T-cell (primary cell): Measurements from ENCODE around the gene SMPD3. TPM values are rescaled to one million over a fixed set of nuclear protein-coding genes. Genes with fewer than 3 reads are reported as not detected.

ENCODE experiments used
- ATAC-seq, 4 experiments: fragments of 200-7000 bp in 3 of 4; fragments of 150-1000 bp in 1 of 4; cut with Tn5 transposase; replicated peaks in 1 of 4; 1 replicate in 3 of 4; 2 replicates in 1 of 4; pipeline ENCODE4 v1.10.0; 2021; ENCODE audit warnings: moderate library complexity in 3 of 4, mild to moderate bottlenecking in 2 of 4, moderate number of reproducible peaks in 1 of 4
- CTCF ChIA-PET, 2 donors: fragments of 300-600 bp; sonication (Branson Sonifier 250); formaldehyde crosslinking; loops; one replicate each; lab custom pipeline; 2022; ENCODE audit warnings: antibody characterized with exemption in 2 of 2; lab: Charles Lee
- POLR2A ChIA-PET, 2 donors: fragments of 300-600 bp; sonication (Branson Sonifier 250); formaldehyde crosslinking; loops; one replicate each; lab custom pipeline; 2022; ENCODE audit warnings: antibody characterized with exemption in 2 of 2; lab: Charles Lee
- DNase-seq, 35 experiments: peaks; one replicate each; pipeline versions ENCODE4 v3.0.0 to v3.0.0-alpha.2; 2013 to 2023
- H3K27ac ChIP-seq: one replicate; pipeline ENCODE4 v1.5.1; 2013; ENCODE audit warnings: low read length
- H3K27me3 ChIP-seq, 2 experiments: replicated peaks in 1 of 2; 1 replicate in 1 of 2; 2 replicates in 1 of 2; pipeline versions ENCODE4 v1.6.1 to v1.7.0; 2013; ENCODE audit warnings: low read length in 1 of 2, mixed read lengths in 1 of 2; ENCODE audit not compliant: control insufficient read depth in 2 of 2, insufficient read depth in 2 of 2; ENCODE audit errors: extremely low read depth in 1 of 2
- H3K36me3 ChIP-seq, 2 donors: 1 replicate in 1 of 2; 2 replicates in 1 of 2; pipeline versions ENCODE4 v1.6.1 to v1.7.0; 2013; ENCODE audit warnings: low read length in 1 of 2; ENCODE audit not compliant: control insufficient read depth in 2 of 2, insufficient read depth in 1 of 2; ENCODE audit errors: extremely low read depth in 1 of 2
- H3K4me1 ChIP-seq, 2 experiments: 1 replicate in 1 of 2; 2 replicates in 1 of 2; pipeline versions ENCODE4 v1.6.1 to v1.7.0; 2013; ENCODE audit warnings: low read length in 2 of 2, mixed read lengths in 1 of 2; ENCODE audit not compliant: insufficient read depth in 2 of 2, control insufficient read depth in 1 of 2; ENCODE audit errors: extremely low read depth in 1 of 2
- H3K4me3 ChIP-seq, 2 donors: 1 replicate in 1 of 2; 2 replicates in 1 of 2; pipeline versions ENCODE4 v1.5.1 to v1.7.0; 2013; ENCODE audit warnings: mild to moderate bottlenecking in 2 of 2, low read length in 1 of 2, moderate library complexity in 1 of 2; ENCODE audit not compliant: control insufficient read depth in 1 of 2; ENCODE audit errors: extremely low read depth in 1 of 2
- H3K9me3 ChIP-seq: 2 replicates; pipeline ENCODE4 v1.7.0; 2013
- H3K27ac Mint-ChIP-seq, 2 donors: one replicate each; pipeline ENCODE4 v1.8.0; 2020 to 2021; ENCODE audit warnings: mild to moderate bottlenecking in 2 of 2, mixed read lengths in 2 of 2
- H3K27me3 Mint-ChIP-seq, 2 donors: one replicate each; pipeline ENCODE4 v1.8.0; 2021 to 2022; ENCODE audit warnings: mixed read lengths in 2 of 2
- H3K36me3 Mint-ChIP-seq: one replicate; pipeline ENCODE4 v1.8.0; 2021; ENCODE audit warnings: mixed read lengths
- H3K4me1 Mint-ChIP-seq, 3 donors: one replicate each; pipeline ENCODE4 v1.8.0; 2020 to 2022; ENCODE audit warnings: mixed read lengths in 3 of 3, mild to moderate bottlenecking in 1 of 3
- H3K4me3 Mint-ChIP-seq, 3 donors: one replicate each; pipeline ENCODE4 v1.8.0; 2020 to 2022; ENCODE audit warnings: mild to moderate bottlenecking in 3 of 3, mixed read lengths in 3 of 3, moderate library complexity in 3 of 3
- H3K9me3 Mint-ChIP-seq, 3 donors: one replicate each; pipeline ENCODE4 v1.8.0; 2020 to 2022; ENCODE audit warnings: mixed read lengths in 3 of 3
- WGBS: methylation state at CpG from one replicate; pipeline ENCODE4 v1.1.5; 2013; ENCODE audit warnings: missing lambda C conversion rate; ENCODE audit not compliant: insufficient coverage; 5-methylcytosine and 5-hydroxymethylcytosine counted together
- total RNA-seq, 35 experiments: library from RNA in 6 of 35; stranded (reverse) in 6 of 35; fragments of 120-200 nt in 1 of 35; gene quantifications; one replicate each; pipeline versions ENCODE4 v1.2.1 to v1.2.4 and lab custom pipeline; 2013 to 2026

SMPD3 gene
- total RNA-seq, 5 donors from 2014 or later (not counting 1 experiment from before 2014, with no cell fraction given) = 0.93 to 2.3 (median 1.7) TPM

DNA sequence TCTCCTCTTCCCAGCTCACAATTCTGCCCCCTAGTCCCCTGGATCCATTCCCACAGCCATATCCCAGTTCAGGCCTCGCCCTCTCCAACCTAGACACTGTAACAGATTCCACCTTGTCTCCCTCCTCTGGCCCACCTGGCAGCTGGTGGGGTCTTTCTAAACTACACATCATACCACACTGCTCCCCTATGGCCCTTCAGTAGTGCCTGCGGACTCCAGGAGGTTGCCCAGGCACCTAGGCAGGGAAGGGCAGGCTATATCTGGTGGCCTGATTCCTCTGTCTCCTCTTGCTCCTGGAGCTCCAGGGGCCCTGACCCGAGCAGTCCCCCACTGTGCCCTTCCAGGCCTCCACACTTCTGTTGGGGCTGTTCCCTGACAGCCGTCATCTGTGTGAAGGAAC is 64.5 kb downstream of the SMPD3 start:
- no peak overlapping the region for H3K27ac ChIP-seq
- ChIA-PET CTCF (no interaction called here), POLR2A (no interaction called here)
- H3K4me3 ChIP-seq = no peak overlapping the region
- H3K4me3 Mint-ChIP-seq = no peak overlapping the region
- H3K27ac Mint-ChIP-seq = peak overlapping the region in 1 of 2 donors; percentile 25
- H3K36me3 ChIP-seq = no peaks in the 10 kb centered on the region
- no peaks in the 10 kb centered on the region for H3K9me3 ChIP-seq
- peaks cover 5 to 28% of the 10 kb centered on the region in 2 experiments for H3K4me1 ChIP-seq
- 85% methylated on average over 4 of the region's 4 CpGs for WGBS
- DNase-seq (no peak), ATAC-seq (no peak)
- no peaks in the 10 kb centered on the region for H3K27me3 Mint-ChIP-seq
- peaks cover 16 to 51% (median 40%) of the 10 kb centered on the region in 3 donors for H3K4me1 Mint-ChIP-seq
- no peaks in the 10 kb centered on the region for H3K9me3 Mint-ChIP-seq
- no peaks in the 10 kb centered on the region for H3K27me3 ChIP-seq
- no peaks in the 10 kb centered on the region for H3K36me3 Mint-ChIP-seq

- Histone ChIP-seq H3K27me3 (no peaks in the 10 kb centered on the region), H3K27ac (no peak overlapping the region), H3K36me3 (no peaks in the 10 kb centered on the region), H3K4me1 (peaks cover 7 to 31% of the 10 kb centered on the region in 2 experiments), H3K4me3 (no peak overlapping the region), H3K9me3 (no peaks in the 10 kb centered on the region)
- Mint-ChIP-seq H3K4me3 (no peak overlapping the region), H3K27me3 (no peaks in the 10 kb centered on the region), H3K27ac (no peak overlapping the region), H3K4me1 (peaks cover 18 to 56% (median 43%) of the 10 kb centered on the region in 3 donors), H3K36me3 (no peaks in the 10 kb centered on the region), H3K9me3 (no peaks in the 10 kb centered on the region)
- POLR2A ChIA-PET = no interaction called here
- peak in 2 of 35 experiments; percentile 25 for DNase-seq
- ATAC-seq = no peak
- CTCF ChIA-PET = interaction anchor here in 1 of 2 donors (0.6 kb wide), 1 partner anchor 37 kb away, joined by 5 read pairs; no protein-coding TSS in a partner anchor
- WGBS = 72% methylated on average over 4 of the region's 5 CpGs
These were observed 66.0 kb downstream of the SMPD3 start for GRCh38 chr16:68382296-68382718.

- Histone ChIP-seq H3K4me3 (no peak overlapping the region), H3K27ac (no peak overlapping the region), H3K9me3 (no peaks in the 10 kb centered on the region), H3K27me3 (peaks cover 0 to 3% of the 10 kb centered on the region in 2 experiments), H3K4me1 (peaks cover 7 to 31% of the 10 kb centered on the region in 2 experiments), H3K36me3 (no peaks in the 10 kb centered on the region)
- H3K36me3 Mint-ChIP-seq = no peaks in the 10 kb centered on the region
- WGBS = 75% methylated on average over 2 of the region's 7 CpGs
- CTCF ChIA-PET = interaction anchor here in 1 of 2 donors (0.6 kb wide), 1 partner anchor 316 kb away, joined by 3 read pairs; no protein-coding TSS in a partner anchor
- H3K27ac Mint-ChIP-seq = peak overlapping the region in 1 of 2 donors; percentile 7
- DNase-seq (no peak), ATAC-seq (no peak)
- H3K9me3 Mint-ChIP-seq = no peaks in the 10 kb centered on the region
- H3K4me1 Mint-ChIP-seq = peaks cover 18 to 56% (median 43%) of the 10 kb centered on the region in 3 donors
- H3K27me3 Mint-ChIP-seq = no peaks in the 10 kb centered on the region
- no peak overlapping the region for H3K4me3 Mint-ChIP-seq
- POLR2A ChIA-PET = no interaction called here
These were observed 67.0 kb downstream of the SMPD3 start for GRCh38 chr16:68381363-68381724.

- H3K4me3 ChIP-seq = no peak overlapping the region
- peaks cover 0 to 3% of the 10 kb centered on the region in 2 experiments for H3K27me3 ChIP-seq
- no peak overlapping the region for H3K4me3 Mint-ChIP-seq
- peaks cover 18 to 56% (median 43%) of the 10 kb centered on the region in 3 donors for H3K4me1 Mint-ChIP-seq
- H3K9me3 Mint-ChIP-seq = no peaks in the 10 kb centered on the region
- peaks cover 7 to 31% of the 10 kb centered on the region in 2 experiments for H3K4me1 ChIP-seq
- ChIA-PET CTCF (interaction anchor here in 1 of 2 donors (0.6 kb wide), 1 partner anchor 315 kb away, joined by 3 read pairs; no protein-coding TSS in a partner anchor), POLR2A (no interaction called here)
- no peak overlapping the region for H3K27ac Mint-ChIP-seq
- no peaks in the 10 kb centered on the region for H3K27me3 Mint-ChIP-seq
- no peak for ATAC-seq
- no peaks in the 10 kb centered on the region for H3K36me3 Mint-ChIP-seq
- H3K27ac ChIP-seq = no peak overlapping the region
- H3K9me3 ChIP-seq = no peaks in the 10 kb centered on the region
- no CpG with 5 or more reads among the region's 10 CpGs for WGBS
- DNase-seq = no peak
- H3K36me3 ChIP-seq = no peaks in the 10 kb centered on the region
These were observed 67.5 kb downstream of the SMPD3 start for GRCh38 chr16:68380676-68381362.

- H3K9me3 Mint-ChIP-seq = no peaks in the 10 kb centered on the region
- CTCF ChIA-PET = no interaction called here
- peaks cover 0 to 9% of the 10 kb centered on the region in 2 experiments for H3K27me3 ChIP-seq
- DNase-seq = no peak
- H3K27ac ChIP-seq = no peak overlapping the region
- POLR2A ChIA-PET = no interaction called here
- H3K4me1 ChIP-seq = peaks cover 7 to 31% of the 10 kb centered on the region in 2 experiments
- no peaks in the 10 kb centered on the region for H3K36me3 Mint-ChIP-seq
- H3K4me3 ChIP-seq = no peak overlapping the region
- H3K4me1 Mint-ChIP-seq = peaks cover 18 to 52% (median 43%) of the 10 kb centered on the region in 3 donors
- no peaks in the 10 kb centered on the region for H3K9me3 ChIP-seq
- 83% methylated on average over 2 of the region's 5 CpGs for WGBS
- no peak overlapping the region for H3K4me3 Mint-ChIP-seq
- no peak overlapping the region for H3K27ac Mint-ChIP-seq
- no peaks in the 10 kb centered on the region for H3K27me3 Mint-ChIP-seq
- ATAC-seq = no peak
- H3K36me3 ChIP-seq = no peaks in the 10 kb centered on the region
These were observed 68.0 kb downstream of the SMPD3 start for GRCh38 chr16:68380348-68380670.

- Histone ChIP-seq H3K27me3 (peaks cover 0 to 14% of the 10 kb centered on the region in 2 experiments), H3K4me3 (no peak overlapping the region), H3K4me1 (peaks cover 7 to 29% of the 10 kb centered on the region in 2 experiments), H3K36me3 (no peaks in the 10 kb centered on the region), H3K9me3 (no peaks in the 10 kb centered on the region), H3K27ac (no peak overlapping the region)
- CTCF ChIA-PET = no interaction called here
- no peaks in the 10 kb centered on the region for H3K36me3 Mint-ChIP-seq
- H3K27me3 Mint-ChIP-seq = no peaks in the 10 kb centered on the region
- peaks cover 18 to 46% (median 41%) of the 10 kb centered on the region in 3 donors for H3K4me1 Mint-ChIP-seq
- H3K27ac Mint-ChIP-seq = peak overlapping the region; percentile 61 to 77
- H3K9me3 Mint-ChIP-seq = no peaks in the 10 kb centered on the region
- peak overlapping the region in 1 of 3 donors; percentile 48 for H3K4me3 Mint-ChIP-seq
- POLR2A ChIA-PET = no interaction called here
- DNase-seq (peak in 13 of 35 experiments; percentile 12 to 53 (median 24)), ATAC-seq (peak; percentile 77 to 98 (median 84))
- 60% methylated on average over 18 of the region's 18 CpGs for WGBS
These were observed 68.6 kb downstream of the SMPD3 start for GRCh38 chr16:68379472-68380347.
